SK-N-SH treated with all-trans-retinoic acid at 6 μM for 48 hours (cell line): Measurements from ENCODE around the gene PLCB2.

Experiments
- ATAC-seq: fragments of 200-7000 bp; cut with Tn5 transposase; 3 replicates; pipeline ENCODE4 v1.9.1; 2020; ENCODE audit warnings: mild to moderate bottlenecking, moderate library complexity
- ARNTL ChIP-seq: fragments of 450-650 bp; formaldehyde crosslinking; IDR thresholded peaks from 2 replicates; pipeline ENCODE4 v1.5.0; 2020; ENCODE audit warnings: low read depth, mild to moderate bottlenecking, moderate library complexity, borderline replicate concordance
- BACH2 ChIP-seq: fragments of 250-450 bp; sonication (Bioruptor Pico); IDR thresholded peaks from 2 replicates; pipeline ENCODE4 v1.9.0; 2021; ENCODE audit warnings: mild to moderate bottlenecking, borderline replicate concordance
- CREB5 ChIP-seq: fragments of 250-450 bp; sonication (Bioruptor Pico); IDR thresholded peaks from 2 replicates; pipeline ENCODE4 v1.5.1; 2020; ENCODE audit warnings: low read depth, mild to moderate bottlenecking, moderate library complexity
- CSRNP3 ChIP-seq: fragments of 250-450 bp; sonication (Bioruptor Pico); IDR thresholded peaks from 2 replicates; pipeline ENCODE4 v1.5.1; 2021; ENCODE audit warnings: mild to moderate bottlenecking, moderate library complexity
- ISL1 ChIP-seq: fragments of 250-450 bp; sonication (Bioruptor Pico); IDR thresholded peaks from 2 replicates; pipeline ENCODE4 v2.1.2; 2022; ENCODE audit warnings: mild to moderate bottlenecking, moderate library complexity
- PATZ1 ChIP-seq: fragments of 250-450 bp; sonication (Bioruptor Pico); IDR thresholded peaks from 2 replicates; pipeline ENCODE4 v1.8.0; 2020; ENCODE audit warnings: mild to moderate bottlenecking, moderate library complexity, borderline replicate concordance
- POU6F1 ChIP-seq: fragments of 250-450 bp; sonication (Bioruptor Pico); IDR thresholded peaks from 2 replicates; pipeline ENCODE4 v1.8.0; 2021; ENCODE audit warnings: low read depth, mild to moderate bottlenecking, moderate library complexity, borderline replicate concordance
- PPARA ChIP-seq: fragments of 250-450 bp; sonication (Bioruptor Pico); IDR thresholded peaks from 2 replicates; pipeline ENCODE4 v1.5.0; 2020; ENCODE audit warnings: mild to moderate bottlenecking, borderline replicate concordance
- RARB ChIP-seq: fragments of 250-450 bp; sonication (Bioruptor Pico); IDR thresholded peaks from 2 replicates; pipeline ENCODE4 v1.8.0; 2021; ENCODE audit warnings: mild to moderate bottlenecking, moderate library complexity
- SNAI2 ChIP-seq: fragments of 250-450 bp; sonication (Bioruptor Pico); IDR thresholded peaks from 2 replicates; pipeline ENCODE4 v1.5.0; 2020; ENCODE audit warnings: mild to moderate bottlenecking, moderate library complexity
- TCF4 ChIP-seq: fragments of 250-450 bp; sonication (Bioruptor Pico); IDR thresholded peaks from 2 replicates; pipeline ENCODE4 v1.8.0; 2021; ENCODE audit warnings: mild to moderate bottlenecking, moderate library complexity, borderline replicate concordance
- TOX ChIP-seq: fragments of 250-450 bp; sonication (Bioruptor Pico); IDR thresholded peaks from 2 replicates; pipeline ENCODE4 v1.8.0; 2021; ENCODE audit warnings: mild to moderate bottlenecking, moderate library complexity, borderline replicate concordance
- TSHZ2 ChIP-seq: fragments of 250-450 bp; sonication (Bioruptor Pico); IDR thresholded peaks from 2 replicates; pipeline ENCODE4 v1.5.0; 2020; ENCODE audit warnings: mild to moderate bottlenecking, moderate library complexity
- ZFP3 ChIP-seq: fragments of 250-450 bp; sonication (Bioruptor Pico); IDR thresholded peaks from 2 replicates; pipeline ENCODE4 v1.5.0; 2020; ENCODE audit warnings: mild to moderate bottlenecking, moderate library complexity
- ZFP30 ChIP-seq: fragments of 450-650 bp; formaldehyde crosslinking; IDR thresholded peaks from 2 replicates; pipeline ENCODE4 v1.5.0; 2022; ENCODE audit warnings: mild to moderate bottlenecking, moderate library complexity
- ZNF70 ChIP-seq: fragments of 450-650 bp; formaldehyde crosslinking; IDR thresholded peaks from 2 replicates; pipeline ENCODE4 v1.5.0; 2020; ENCODE audit warnings: mild to moderate bottlenecking, moderate library complexity
- ZNF8 ChIP-seq: fragments of 450-650 bp; formaldehyde crosslinking; IDR thresholded peaks from 2 replicates; pipeline ENCODE4 v1.5.0; 2020; ENCODE audit warnings: mild to moderate bottlenecking, moderate library complexity

The PLCB2 gene

GRCh38 chr15:40264321-40265153 is 43.2 kb downstream of the PLCB2 start:
- no peak for ATAC-seq
- TF ChIP-seq RARB (CRISPR knock-in tag) (no peak), ARNTL (CRISPR knock-in tag) (no peak), POU6F1 (CRISPR knock-in tag) (no peak), ZFP3 (CRISPR knock-in tag) (no peak), CREB5 (no peak), ISL1 (CRISPR knock-in tag) (no peak), CSRNP3 (CRISPR knock-in tag) (no peak), SNAI2 (CRISPR knock-in tag) (no peak), BACH2 (no peak), TSHZ2 (CRISPR knock-in tag) (no peak), PPARA (CRISPR knock-in tag) (no peak)

GRCh38 chr15:40263024-40263754 is 44.5 kb downstream of the PLCB2 start:
- ATAC-seq = peak; percentile 12; the same call in 2 of the 3 replicates

More at GRCh38 chr15:40263024-40263754, 44.5 kb downstream of the PLCB2 start:
- TF ChIP-seq CREB5 = no peak
- TF ChIP-seq ZNF8 = no peak
- no peak for TF ChIP-seq TSHZ2 (CRISPR knock-in tag)
- no peak for TF ChIP-seq TOX (CRISPR knock-in tag)
- TF ChIP-seq SNAI2 (CRISPR knock-in tag) = no peak
- TF ChIP-seq ARNTL (CRISPR knock-in tag) = no peak
- no peak for TF ChIP-seq ISL1 (CRISPR knock-in tag)
- no peak for TF ChIP-seq ZFP30
- TF ChIP-seq POU6F1 (CRISPR knock-in tag) = no peak
- TF ChIP-seq CSRNP3 (CRISPR knock-in tag) = no peak
- TF ChIP-seq PATZ1 (CRISPR knock-in tag) = no peak
- TF ChIP-seq RARB (CRISPR knock-in tag) = no peak
- no peak for TF ChIP-seq TCF4 (CRISPR knock-in tag)
- TF ChIP-seq PPARA (CRISPR knock-in tag) = no peak
- TF ChIP-seq BACH2 = no peak
- TF ChIP-seq ZNF70 (CRISPR knock-in tag) = no peak
